Measurements from ENCODE around the gene PPIE. TPM values are rescaled to one million over a fixed set of nuclear protein-coding genes. Genes with fewer than 3 reads are reported as not detected.

Gene PPIE
- total and polyA plus RNA-seq, 2 of the 13 experiments (the other 11 are each of a cell fraction or from before 2014, with no cell fraction given), result 15.3 to 26.3 TPM

GRCh38 chr1:39761016-39761415, 22.3 kb downstream of the PPIE start:
- Histone ChIP-seq H3K9me3 (ENCODE audit: low read length) (no peaks in the 10 kb centered on the region), H3K4me3 (replicated peaks in 1 of 3; ENCODE audit: insufficient read depth in 1 of 3, low read depth in 2 of 3, low read length in 3 of 3) (no peak overlapping the region), H2AFZ (ENCODE audit: low read length) (no peak overlapping the region), H3K9ac (ENCODE audit: insufficient read depth, low read depth, low read length) (no peak overlapping the region), H3K27ac (ENCODE audit: extremely low read length, insufficient read depth, low read length) (no peak overlapping the region), H3K79me2 (ENCODE audit: insufficient read depth, low read length) (no peaks in the 10 kb centered on the region), H3K27me3 (ENCODE audit: control insufficient read depth in 1 of 2, insufficient read depth in 2 of 2, low read length in 2 of 2) (no peaks in the 10 kb centered on the region; a peak in 1 of 5 replicates), H4K20me1 (ENCODE audit: insufficient read depth, low read length) (no peaks in the 10 kb centered on the region), H3K4me1 (ENCODE audit: insufficient read depth, low read length) (no peaks in the 10 kb centered on the region), H3K36me3 (replicated peaks in 1 of 2; ENCODE audit: control insufficient read depth in 1 of 2, insufficient read depth in 2 of 2, low read length in 2 of 2) (no peaks in the 10 kb centered on the region), H3K4me2 (ENCODE audit: low read depth, low read length) (no peak overlapping the region)
- ChIA-PET CTCF (ENCODE audit: low intra/inter-chr PET ratio, low total read pairs) (no interaction called here), POLR2A (no interaction called here)
- no TSS peak for BruUV-seq (replicated peaks)
- 49% methylated on average over 9 of the region's 9 CpGs for WGBS (ENCODE audit: low lambda C conversion rate)
- in situ Hi-C loops (cut with HindIII; ENCODE audit: extremely low pct_ligation_motif_present, low pct_unique_long_range_greater_than_20kb) (no loop called here), intact Hi-C loops (cut with micrococcal nuclease; ENCODE audit: unreplicated experiment) (no loop called here)
- FAIRE-seq, result no peak
- no peak for ATAC-seq
- no peak for DNase-seq (ENCODE audit: low spot score)
- TF ChIP-seq SMYD3 (CRISPR knock-in tag; IDR thresholded peaks at IDR 0.05), result no peak
- no peak for TF ChIP-seq SKI (IDR thresholded peaks at IDR 0.05; ENCODE audit: partially characterized antibody)
- TF ChIP-seq ZSCAN5A (CRISPR knock-in tag; IDR thresholded peaks at IDR 0.05; ENCODE audit: borderline replicate concordance), result no peak
- TF ChIP-seq ZNF777 (CRISPR knock-in tag; IDR thresholded peaks at IDR 0.05), result no peak
- TF ChIP-seq GMEB2 (CRISPR knock-in tag; IDR thresholded peaks at IDR 0.05; ENCODE audit: low read depth), result no peak
- TF ChIP-seq PLSCR1 (CRISPR knock-in tag; IDR thresholded peaks at IDR 0.05; ENCODE audit: borderline replicate concordance), result no peak
- TF ChIP-seq CENPT (CRISPR knock-in tag; IDR thresholded peaks at IDR 0.05; ENCODE audit: low read depth), result no peak
- no peak for TF ChIP-seq ZNF232 (CRISPR knock-in tag; IDR thresholded peaks at IDR 0.05; ENCODE audit: borderline replicate concordance)
- TF ChIP-seq ZNF432 (CRISPR knock-in tag; IDR thresholded peaks at IDR 0.05; ENCODE audit: borderline replicate concordance), result no peak
- no peak for TF ChIP-seq ZBTB8A (CRISPR knock-in tag; IDR thresholded peaks at IDR 0.05; ENCODE audit: borderline replicate concordance, low read depth)
- TF ChIP-seq ELF4 (CRISPR knock-in tag; IDR thresholded peaks at IDR 0.05; ENCODE audit: borderline replicate concordance), result no peak
- TF ChIP-seq ZNF839 (CRISPR knock-in tag; IDR thresholded peaks at IDR 0.05; ENCODE audit: borderline replicate concordance), result no peak
